ENCODE results near the gene BICD1. TPM values are rescaled to one million over a fixed set of nuclear protein-coding genes. Genes with fewer than 3 reads are reported as not detected.

Gene BICD1
- total and polyA plus RNA-seq, 2 donors (not counting 3 experiments of a cell fraction or from before 2014, with no cell fraction given), result 12.2 to 51.0 TPM

GRCh38 chr12:32331133-32331532, 224.5 kb downstream of the BICD1 start:
- CTCF ChIA-PET, result interaction anchor here (0.9 to 1.8 kb wide), 3 partner anchors 19 to 271 kb away, joined by 3 to 6 read pairs (median 3); no protein-coding TSS in a partner anchor

More at GRCh38 chr12:32331133-32331532, 224.5 kb downstream of the BICD1 start:
- peak overlapping the region; percentile 13 for H3K4me2 ChIP-seq (ENCODE audit: insufficient read depth, low read length)
- peaks cover 31% of the 10 kb centered on the region for H3K4me1 ChIP-seq (ENCODE audit: control insufficient read depth, extremely low read depth, insufficient read depth, low read length)
- H3K4me3 ChIP-seq (replicated peaks in 1 of 3; ENCODE audit: insufficient read depth in 1 of 3, low read depth in 1 of 3, low read length in 3 of 3), result no peak overlapping the region
- no peaks in the 10 kb centered on the region for H3K9me3 ChIP-seq (replicated peaks; ENCODE audit: control insufficient read depth, insufficient read depth, low read length)
- no TSS peak for BruUV-seq (replicated peaks)
- no peaks in the 10 kb centered on the region for H4K20me1 ChIP-seq (replicated peaks; ENCODE audit: control insufficient read depth, extremely low read depth, insufficient read depth, low read length)
- H3K9me1 ChIP-seq (replicated peaks; ENCODE audit: control insufficient read depth, extremely low read depth, insufficient read depth, low read length), result no peaks in the 10 kb centered on the region
- FAIRE-seq, result peak; percentile 69
- peak overlapping the region; percentile 76 for H3K27ac ChIP-seq (ENCODE audit: insufficient read depth, low read depth, low read length)
- intact Hi-C loops (cut with micrococcal nuclease), result no loop called here
- H3K27me3 ChIP-seq (ENCODE audit: control insufficient read depth in 2 of 2, insufficient read depth in 2 of 2, low read length in 2 of 2), result no peaks in the 10 kb centered on the region
- H3K79me2 ChIP-seq (ENCODE audit: control insufficient read depth, insufficient read depth, low read length), result no peaks in the 10 kb centered on the region
- no peaks in the 10 kb centered on the region for H3K36me3 ChIP-seq (ENCODE audit: control insufficient read depth in 2 of 2, extremely low read depth in 1 of 2, insufficient read depth in 2 of 2, low read length in 2 of 2)
- peak; percentile 50 for DNase-seq (ENCODE audit: low read depth, low spot score)
- POLR2A ChIA-PET, result no interaction called here
- no peak overlapping the region for H3K9ac ChIP-seq (replicated peaks; ENCODE audit: extremely low read depth, insufficient read depth, low read length)
- dilution Hi-C loops (cut with MboI; ENCODE audit: extremely low pct_ligation_motif_present, low sequenced_read_pairs), result no loop called here
- H2AFZ ChIP-seq (ENCODE audit: low read depth, low read length), result no peak overlapping the region
- TF ChIP-seq FOS (IDR thresholded peaks at IDR 0.05; ENCODE audit: borderline replicate concordance, insufficient read depth, low read length), result no peak
- no peak for TF ChIP-seq EZH2 (IDR thresholded peaks at IDR 0.05; ENCODE audit: borderline replicate concordance, low read depth, low read length, severe bottlenecking)
- no peak for TF ChIP-seq POLR2A (IDR thresholded peaks at IDR 0.05; ENCODE audit: low read depth, low read length)
- no peak for TF ChIP-seq MAX (IDR thresholded peaks at IDR 0.05; ENCODE audit: insufficient read depth, insufficient read length)
- TF ChIP-seq POLR2AphosphoS5 (IDR thresholded peaks at IDR 0.05; ENCODE audit: insufficient read depth, low read depth, low read length), result no peak
- peak; percentile 67 for TF ChIP-seq JUN (IDR thresholded peaks at IDR 0.05; ENCODE audit: borderline replicate concordance, insufficient read depth, insufficient read length, low read depth)
- TF ChIP-seq GATA2 (IDR thresholded peaks at IDR 0.05; ENCODE audit: insufficient read depth, insufficient read length, low read depth, low read length), result no peak
- no peak for TF ChIP-seq CTCF (IDR thresholded peaks at IDR 0.05; ENCODE audit: extremely low read depth in 1 of 2, insufficient read depth in 1 of 2, low read depth in 1 of 2, low read length in 2 of 2)
